ENCODE results near the gene MAST3. TPM values are rescaled to one million over a fixed set of nuclear protein-coding genes. Genes with fewer than 3 reads are reported as not detected.
"Not testable (repeated sequence)": the region's sequence is repeated elsewhere in the genome, so short reads cannot be mapped to it uniquely, and the experiment has no call there.

The MAST3 gene
- total RNA-seq, 1 donor from 2014 or later, result 20.1 TPM

DNA sequence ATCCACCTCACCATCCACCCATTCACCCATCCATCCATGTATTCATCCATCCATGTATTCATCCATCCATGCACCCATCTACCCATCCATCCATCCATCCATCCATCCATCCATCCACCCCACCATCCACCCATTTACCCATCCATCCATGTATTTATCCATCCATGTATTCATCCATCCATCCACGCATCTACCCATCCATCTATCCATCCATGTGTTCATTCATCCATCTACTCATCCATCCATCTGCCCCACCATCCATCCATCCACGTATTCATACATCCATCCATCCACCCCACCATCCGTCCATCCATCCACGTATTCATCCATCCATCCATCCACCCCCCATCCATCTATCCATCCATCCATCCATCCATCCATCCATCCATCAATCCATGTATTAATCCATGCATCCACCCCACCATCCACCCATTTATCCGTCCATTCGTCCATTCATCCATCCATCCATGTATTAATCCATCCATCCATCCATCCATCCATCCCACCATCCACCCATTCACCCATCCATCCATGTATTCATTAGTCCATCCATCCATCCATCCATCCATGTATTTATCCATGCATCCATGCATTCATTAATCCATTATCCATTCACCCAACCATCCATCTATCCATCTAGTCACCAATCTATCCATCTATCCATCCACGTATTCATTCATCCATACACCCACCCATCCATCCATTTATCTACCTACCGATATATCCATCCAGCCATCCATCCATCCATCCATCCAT is 13.5 kb upstream of the MAST3 start:
- intact Hi-C loops (cut with DNase I), result no loop called here
- DNase-seq (ENCODE audit: low spot score), result no peak
- ATAC-seq, result no peak

GRCh38 chr19:18085702-18086457 is 11.7 kb upstream of the MAST3 start:
- DNase-seq (ENCODE audit: low spot score), result no peak
- intact Hi-C loops (cut with DNase I), result no loop called here
- no peak for ATAC-seq

- intact Hi-C loops (cut with DNase I), result no loop called here
- DNase-seq (ENCODE audit: low spot score) (no peak), ATAC-seq (peak; percentile 35)
Observed at GRCh38 chr19:18086590-18087138, 10.9 kb upstream of the MAST3 start, which contains the start of gene IL12RB1. TSS of gene IL12RB1 (minus strand) at chr19:18086934. CDS start at chr19:18086823, 111 bp downstream.

DNA sequence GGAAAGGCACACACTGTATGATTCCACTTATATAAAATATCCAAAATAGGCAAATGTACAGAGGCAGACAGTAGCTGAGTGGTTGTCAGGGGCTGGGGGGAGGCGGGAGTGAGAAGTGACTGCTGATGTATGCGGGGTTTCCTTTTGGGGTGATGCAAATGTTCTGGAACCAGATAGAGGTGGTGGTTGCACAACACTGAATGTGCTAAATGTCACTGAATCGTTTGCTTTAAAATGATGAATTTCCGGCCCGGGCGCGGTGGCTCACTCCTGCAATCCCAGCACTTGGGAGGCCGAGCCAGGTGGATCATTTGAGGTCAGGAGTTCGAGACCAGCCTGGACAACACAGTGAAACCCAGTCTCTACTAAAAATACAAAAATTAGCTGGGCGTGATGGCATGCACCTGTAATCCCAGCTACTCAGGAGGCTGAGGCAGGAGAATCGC is 8.5 kb upstream of the MAST3 start:
- DNase-seq (ENCODE audit: low spot score); intact Hi-C loops (cut with DNase I): not testable (repeated sequence)
- peak; percentile 55 for ATAC-seq

DNA sequence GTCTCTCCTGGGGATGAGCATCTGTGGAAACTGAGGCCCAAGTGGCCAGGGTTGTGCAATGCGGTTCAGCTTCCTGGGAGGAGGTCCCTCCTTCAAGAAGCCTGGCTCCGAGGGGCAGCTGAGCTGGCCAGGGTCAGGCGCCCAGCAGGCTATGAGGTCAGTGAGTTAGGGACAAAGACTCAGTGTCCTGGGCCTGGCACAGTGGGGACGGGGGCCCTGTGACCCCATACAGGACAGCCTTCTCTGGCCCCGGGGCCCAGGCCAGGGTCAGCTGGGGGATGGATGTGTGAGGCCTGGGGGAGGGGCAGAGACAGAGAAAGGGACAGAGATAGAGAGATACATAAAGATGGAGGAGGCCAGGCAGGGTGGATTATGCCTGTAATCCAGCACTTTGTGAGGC is 7.9 kb upstream of the MAST3 start:
- intact Hi-C loops (cut with DNase I), result loop anchor here (5.0 kb wide), 1 partner anchor 592 kb away; no protein-coding TSS in a partner anchor
- DNase-seq (ENCODE audit: low spot score), result no peak
- ATAC-seq, result peak; percentile 48

DNA sequence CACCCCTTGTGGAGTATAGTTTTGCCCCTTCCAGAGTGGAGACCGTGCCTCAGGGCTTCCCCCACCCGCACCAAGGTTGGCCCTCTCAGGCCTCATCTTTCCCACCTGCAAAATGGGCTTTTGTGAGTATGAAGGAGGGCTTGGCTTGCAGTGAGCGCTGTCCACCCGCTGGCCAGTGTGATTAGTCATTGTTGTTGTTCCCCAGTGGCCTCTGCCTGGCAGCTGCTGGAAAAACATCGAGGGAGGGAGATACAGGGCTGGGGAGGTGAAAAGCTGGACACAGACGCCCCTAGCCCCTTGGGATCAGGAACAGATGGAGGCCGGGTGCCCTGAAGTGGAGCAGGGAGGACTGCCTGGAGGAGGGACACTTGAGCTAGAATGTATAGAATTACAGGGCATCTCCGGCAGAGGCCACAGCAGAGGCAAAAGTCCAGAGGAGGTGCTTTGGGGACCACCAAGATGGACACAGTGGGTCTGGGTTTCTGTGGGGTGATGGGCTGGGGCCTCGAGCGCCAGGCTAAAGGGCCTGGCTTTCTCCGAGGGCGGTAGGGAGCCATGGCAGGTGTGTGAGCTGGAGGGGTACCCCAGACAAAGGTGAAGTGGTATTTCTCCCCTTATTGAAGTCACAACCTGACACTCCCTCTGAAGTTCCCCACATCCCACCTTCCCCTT is 6.9 kb upstream of the MAST3 start:
- no peak for DNase-seq (ENCODE audit: low spot score)
- intact Hi-C loops (cut with DNase I), result loop anchor here (5.0 kb wide), 1 partner anchor 593 kb away; no protein-coding TSS in a partner anchor
- ATAC-seq, result peak; percentile 9

GRCh38 chr19:18091217-18091608 is 6.4 kb upstream of the MAST3 start:
- intact Hi-C loops (cut with DNase I), result loop anchor here (5.0 kb wide), 1 partner anchor 594 kb away; no protein-coding TSS in a partner anchor
- DNase-seq (ENCODE audit: low spot score), result peak; percentile 76
- ATAC-seq, result peak; percentile 45

- no peak for ATAC-seq
- intact Hi-C loops (cut with DNase I), result loop anchor here (5.0 kb wide), 1 partner anchor 596 kb away; no protein-coding TSS in a partner anchor
Observed at GRCh38 chr19:18093439-18094161, 4.0 kb upstream of the MAST3 start.

DNA sequence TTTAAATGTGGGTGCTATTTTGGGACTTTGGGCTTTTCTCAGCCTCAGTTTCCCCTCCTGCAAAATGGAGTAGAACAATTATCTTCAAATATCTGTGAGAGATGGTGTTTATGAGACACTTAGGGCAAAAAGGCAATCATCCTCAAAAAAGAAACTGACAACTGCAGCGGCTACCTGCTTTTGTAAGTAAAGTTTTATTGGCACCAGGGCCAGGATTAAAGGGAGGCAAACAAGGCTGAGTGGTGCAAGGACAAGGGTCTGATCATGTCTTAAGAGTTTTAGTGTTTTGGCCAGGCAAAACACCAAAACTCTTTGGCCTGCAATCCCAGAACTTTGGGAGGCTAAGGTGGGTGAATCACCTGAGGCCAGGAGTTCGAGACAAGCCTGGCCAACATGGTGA is 1.3 kb upstream of the MAST3 start:
- ATAC-seq (no peak), DNase-seq (ENCODE audit: low spot score) (no peak)
- intact Hi-C loops (cut with DNase I), result no loop called here

More at GRCh38 chr19:18093439-18094161, 4.0 kb upstream of the MAST3 start:
- no peak for DNase-seq (ENCODE audit: low spot score)

DNA sequence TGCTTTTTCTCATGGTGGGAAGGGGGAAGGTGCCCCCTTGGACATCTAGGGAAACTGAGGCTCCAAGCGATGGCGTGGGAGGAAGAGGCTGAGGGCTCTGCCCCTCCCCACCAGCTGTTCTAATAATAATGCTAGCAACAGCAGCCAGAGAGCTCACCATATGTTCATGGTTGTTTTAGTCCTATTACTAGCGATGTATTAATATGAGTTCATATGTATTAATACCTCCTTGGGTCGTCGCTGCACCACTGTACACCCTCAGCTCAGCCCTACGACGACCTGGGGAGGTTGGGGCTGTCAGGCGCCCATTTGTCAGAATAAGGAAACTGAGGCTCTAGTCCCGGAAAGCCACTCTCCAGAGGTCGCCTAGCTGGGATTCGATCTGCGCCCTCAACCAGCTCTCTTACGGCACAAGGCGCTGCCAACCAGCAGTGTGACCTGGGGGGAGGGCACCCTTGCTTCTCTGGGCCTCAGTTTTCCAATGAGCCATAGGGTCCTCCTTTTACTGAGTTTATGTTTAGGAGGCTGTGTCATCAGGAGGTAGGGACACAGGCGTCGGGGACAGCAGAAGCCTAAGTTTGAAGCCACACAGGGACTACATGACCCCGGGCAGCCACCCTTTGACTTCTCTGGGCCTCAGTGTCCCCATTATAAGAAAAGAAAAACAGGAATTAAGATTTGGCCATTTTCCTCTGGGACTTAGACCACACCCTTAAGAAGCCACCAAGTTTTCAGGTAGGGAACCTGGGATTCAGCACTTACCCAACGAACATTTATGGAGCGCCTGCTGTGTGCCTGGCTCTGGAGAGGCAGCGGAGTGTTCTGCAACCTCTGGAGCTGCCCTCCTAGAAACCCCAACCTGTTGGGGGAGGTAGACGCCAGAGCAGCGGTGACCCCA is 664 bp downstream of the MAST3 start:
- DNase-seq (ENCODE audit: low spot score) (no peak), ATAC-seq (no peak)
- intact Hi-C loops (cut with DNase I), result no loop called here

- intact Hi-C loops (cut with DNase I), result no loop called here
- ATAC-seq (peak; percentile 2), DNase-seq (ENCODE audit: low spot score) (no peak)
Observed at GRCh38 chr19:18098891-18099622, 1.5 kb downstream of the MAST3 start.

DNA sequence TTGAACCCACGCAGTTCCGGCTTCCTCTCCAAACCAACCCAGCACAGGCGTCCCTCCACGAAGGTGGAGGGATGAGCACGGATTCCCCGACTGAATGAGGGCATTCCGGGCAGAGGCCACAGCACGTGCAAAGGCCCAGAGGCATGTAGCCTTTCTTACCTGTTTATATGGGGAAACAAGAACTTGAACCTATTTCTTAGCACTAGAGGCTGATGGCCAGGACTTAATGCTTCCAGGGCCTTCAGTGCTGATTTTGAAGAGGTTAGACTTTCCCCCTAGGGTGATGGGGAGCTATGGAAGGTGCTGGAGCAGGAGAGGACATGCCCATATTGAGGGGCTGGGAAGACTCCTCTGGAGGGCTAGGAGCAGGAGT is 2.0 kb downstream of the MAST3 start:
- ATAC-seq (no peak), DNase-seq (ENCODE audit: low spot score) (no peak)
- intact Hi-C loops (cut with DNase I), result no loop called here

DNA sequence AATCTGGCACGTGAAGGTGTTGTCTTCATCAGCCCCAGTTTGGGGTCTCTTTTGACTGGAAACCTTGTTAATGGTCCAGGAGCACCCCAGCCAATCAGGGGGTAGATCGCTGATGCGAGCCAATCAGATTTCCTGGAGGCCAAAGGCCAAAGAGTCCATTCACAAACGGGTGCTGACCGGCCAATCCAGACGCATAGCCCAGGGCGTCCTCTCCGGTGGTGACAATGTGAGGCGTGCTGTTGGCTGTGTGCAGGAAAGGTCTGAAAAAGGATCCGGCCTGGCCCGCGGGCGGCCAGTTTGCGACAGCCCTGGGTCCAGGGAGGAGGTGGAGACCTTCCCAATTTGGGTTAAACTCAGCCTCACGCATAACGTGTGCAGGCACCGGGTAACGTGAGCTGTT is 3.1 kb downstream of the MAST3 start:
- no peak for DNase-seq (ENCODE audit: low spot score)
- intact Hi-C loops (cut with DNase I), result no loop called here
- ATAC-seq, result no peak

DNA sequence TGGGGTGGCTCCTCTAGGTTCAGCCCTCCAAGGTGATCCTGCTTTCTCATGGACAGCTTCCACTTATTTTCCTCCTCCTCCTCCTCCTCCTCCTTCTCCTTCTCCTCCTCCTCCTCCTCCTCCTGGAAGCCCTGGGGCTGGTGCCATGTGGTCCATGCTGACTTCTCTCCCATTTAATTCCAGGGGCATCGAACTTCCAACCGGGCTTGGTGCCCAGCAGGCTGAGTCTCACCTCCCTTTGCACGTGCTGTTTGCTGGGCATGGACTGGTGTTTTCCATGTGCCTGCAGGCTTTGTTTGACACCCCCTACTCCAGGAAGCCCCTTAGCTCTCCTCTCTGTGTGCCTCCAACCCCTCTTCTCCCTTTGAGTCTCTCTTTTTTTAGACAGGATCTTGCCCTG is 3.7 kb downstream of the MAST3 start:
- intact Hi-C loops (cut with DNase I), result no loop called here
- DNase-seq (ENCODE audit: low spot score) (no peak), ATAC-seq (no peak)

GRCh38 chr19:18102916-18103542 is 5.5 kb downstream of the MAST3 start:
- ATAC-seq, result no peak
- no peak for DNase-seq (ENCODE audit: low spot score)
- intact Hi-C loops (cut with DNase I), result no loop called here

DNA sequence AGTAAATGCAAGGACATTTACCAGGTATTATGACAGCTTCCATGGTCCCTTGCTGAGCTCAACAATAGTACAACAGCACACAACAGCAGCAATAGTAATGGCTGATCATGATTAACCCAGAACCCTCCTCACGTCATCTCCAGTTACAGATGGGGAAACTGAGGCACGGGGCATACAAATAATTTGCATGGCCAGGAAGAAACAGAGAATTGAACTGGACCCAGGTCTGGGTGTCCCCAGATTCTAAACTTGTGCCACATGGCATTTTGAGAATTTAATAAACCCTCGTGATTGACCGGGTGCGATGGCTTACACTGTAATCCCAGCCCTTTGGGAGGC is 7.2 kb downstream of the MAST3 start:
- no peak for ATAC-seq
- intact Hi-C loops (cut with DNase I), result no loop called here
- no peak for DNase-seq (ENCODE audit: low spot score)

- ATAC-seq; DNase-seq (ENCODE audit: low spot score); intact Hi-C loops (cut with DNase I): not testable (repeated sequence)
Observed at GRCh38 chr19:18105259-18105658, 7.7 kb downstream of the MAST3 start.
